Panc1 (cell line): Measurements from ENCODE around the gene PRSS16. TPM values are rescaled to one million over a fixed set of nuclear protein-coding genes. Genes with fewer than 3 reads are reported as not detected.

Experiments
- ATAC-seq: fragments of 200-7000 bp; cut with Tn5 transposase; 2 replicates; pipeline ENCODE4 v1.9.1; 2020; ENCODE audit warnings: mild to moderate bottlenecking, moderate library complexity
- BruUV-seq: library from RNA; stranded (reverse); fragments of 400-500 nt; replicated peaks from 2 replicates; lab custom pipeline; 2021; lab: Mats Ljungman, UMichigan
- CTCF ChIA-PET: fragments of 300-600 bp; sonication (Branson Sonifier 250); formaldehyde crosslinking; loops from one replicate; lab custom pipeline; 2022; ENCODE audit warnings: antibody characterized with exemption; lab: Charles Lee
- POLR2A ChIA-PET: fragments of 300-600 bp; sonication (Branson Sonifier 250); formaldehyde crosslinking; loops from one replicate; lab custom pipeline; 2022; ENCODE audit warnings: antibody characterized with exemption; lab: Charles Lee
- DNase-seq: peaks from one replicate; pipeline ENCODE4 v3.0.0-alpha.2; 2010; ENCODE audit warnings: low read depth, low spot score
- H3K27ac ChIP-seq: 2 replicates; pipeline ENCODE4 v1.5.1; 2011; ENCODE audit warnings: mild to moderate bottlenecking, low read length, inconsistent platforms
- H3K27me3 ChIP-seq: fragments of 200-500 bp; sonication (Bioruptor generic); 2 replicates; pipeline ENCODE4 v1.6.0; 2014; ENCODE audit warnings: low read length, inconsistent platforms; ENCODE audit not compliant: control insufficient read depth, insufficient read depth
- H3K36me3 ChIP-seq: fragments of 200-500 bp; sonication (Bioruptor generic); 2 replicates; pipeline ENCODE4 v1.5.1; 2014; ENCODE audit warnings: inconsistent platforms, mild to moderate bottlenecking, low read length, moderate library complexity; ENCODE audit not compliant: control insufficient read depth, insufficient read depth
- H3K4me1 ChIP-seq: 2 replicates; pipeline ENCODE4 v1.5.1; 2011; ENCODE audit warnings: inconsistent platforms, mild to moderate bottlenecking, low read length, moderate library complexity; ENCODE audit not compliant: control insufficient read depth, insufficient read depth
- H3K4me3 ChIP-seq, 2 experiments: 2 replicates each; pipeline ENCODE4 v1.5.1; 2011 to 2012; ENCODE audit warnings: low read depth in 2 of 2, low read length in 2 of 2, mild to moderate bottlenecking in 2 of 2, inconsistent platforms in 1 of 2, moderate library complexity in 1 of 2
- H3K9me3 ChIP-seq: fragments of 200-500 bp; sonication (Bioruptor generic); 2 replicates; pipeline ENCODE4 v1.5.1; 2014; ENCODE audit warnings: low read depth, mild to moderate bottlenecking, inconsistent platforms, low read length, moderate library complexity; ENCODE audit not compliant: control insufficient read depth, insufficient read depth
- POLR2AphosphoS5 ChIP-seq: IDR thresholded peaks from 2 replicates; pipeline ENCODE4 v1.6.1; 2012; ENCODE audit warnings: mild to moderate bottlenecking, low read depth, low read length, moderate library complexity
- SIN3A ChIP-seq: IDR thresholded peaks from 2 replicates; pipeline ENCODE4 v1.6.1; 2012; ENCODE audit warnings: low read depth, mild to moderate bottlenecking, low read length, moderate library complexity, borderline replicate concordance; ENCODE audit not compliant: insufficient read depth
- TCF7L2 ChIP-seq: IDR thresholded peaks from 2 replicates; pipeline ENCODE4 v1.6.1; 2011; ENCODE audit warnings: mild to moderate bottlenecking, low read depth, low read length, inconsistent platforms
- in situ Hi-C: cut with HindIII; loops from 2 replicates; pipeline ENCODE4 v1.10.0; 2016; ENCODE audit warnings: low sequenced_read_pairs, low pct_unique_long_range_greater_than_20kb
- intact Hi-C: fragments of 100-400 bp; cut with micrococcal nuclease; formaldehyde crosslinking; loops from one replicate; pipeline ENCODE4 v1.10.0; 2022; ENCODE audit not compliant: unreplicated experiment
- total RNA-seq: library from RNA; stranded (reverse); gene quantifications from one replicate; pipeline ENCODE4 v1.2.1, GENCODE V29; 2021; ENCODE audit not compliant: unreplicated experiment
- TF ChIP-seq, protein P1 (sequence below): fragments of 450-650 bp; IDR thresholded peaks from 2 replicates; pipeline ENCODE4 v1.5.1; 2017; ENCODE audit warnings: mild to moderate bottlenecking
- TF ChIP-seq, protein P2 (sequence below), 2 experiments: IDR thresholded peaks; 2 replicates each; pipeline ENCODE4 v1.6.1; 2011 to 2012; ENCODE audit warnings: low read depth in 2 of 2, control low read depth in 1 of 2, low read length in 1 of 2, mild to moderate bottlenecking in 1 of 2, moderate library complexity in 1 of 2; ENCODE audit not compliant: insufficient read depth in 1 of 2

Gene PRSS16
- total RNA-seq, 1 experiment from 2014 or later, result 4.7 TPM

DNA sequence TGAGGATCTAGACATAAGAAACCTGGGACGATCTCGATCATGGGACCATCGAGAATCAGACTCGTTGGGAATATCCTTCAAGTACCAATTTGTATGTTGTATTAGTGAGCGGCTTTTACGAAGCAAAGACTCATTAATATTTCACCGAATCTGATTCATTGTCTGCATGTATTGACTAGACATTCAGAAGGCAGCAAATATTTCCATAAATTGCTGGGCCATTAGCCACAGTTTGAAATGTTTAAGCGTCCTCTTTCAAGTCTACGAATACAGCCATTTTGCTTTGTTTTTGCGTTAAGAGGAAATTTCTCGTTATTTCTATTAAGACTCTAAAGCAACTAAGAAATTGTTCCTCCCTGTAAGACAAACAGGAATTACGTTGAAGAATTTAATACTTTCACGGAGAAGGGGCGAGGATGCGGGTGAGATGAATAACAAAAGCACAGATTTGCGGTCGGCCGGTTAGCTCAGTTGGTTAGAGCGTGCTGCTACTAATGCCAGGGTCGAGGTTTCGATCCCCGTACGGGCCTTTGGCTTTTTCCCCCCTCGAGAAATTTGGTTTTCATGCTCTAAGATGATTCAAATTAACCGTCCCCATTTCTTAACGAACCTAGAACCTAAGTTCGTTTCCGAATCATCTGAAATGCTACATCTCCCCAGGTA lies 46.1 kb downstream of the PRSS16 start:
- no TSS peak for BruUV-seq
- TF ChIP-seq TCF7L2 (no peak), POLR2AphosphoS5 (no peak; the same call in 1 of the 2 replicates), SIN3A (no peak)
- TF ChIP-seq, protein P1, sequence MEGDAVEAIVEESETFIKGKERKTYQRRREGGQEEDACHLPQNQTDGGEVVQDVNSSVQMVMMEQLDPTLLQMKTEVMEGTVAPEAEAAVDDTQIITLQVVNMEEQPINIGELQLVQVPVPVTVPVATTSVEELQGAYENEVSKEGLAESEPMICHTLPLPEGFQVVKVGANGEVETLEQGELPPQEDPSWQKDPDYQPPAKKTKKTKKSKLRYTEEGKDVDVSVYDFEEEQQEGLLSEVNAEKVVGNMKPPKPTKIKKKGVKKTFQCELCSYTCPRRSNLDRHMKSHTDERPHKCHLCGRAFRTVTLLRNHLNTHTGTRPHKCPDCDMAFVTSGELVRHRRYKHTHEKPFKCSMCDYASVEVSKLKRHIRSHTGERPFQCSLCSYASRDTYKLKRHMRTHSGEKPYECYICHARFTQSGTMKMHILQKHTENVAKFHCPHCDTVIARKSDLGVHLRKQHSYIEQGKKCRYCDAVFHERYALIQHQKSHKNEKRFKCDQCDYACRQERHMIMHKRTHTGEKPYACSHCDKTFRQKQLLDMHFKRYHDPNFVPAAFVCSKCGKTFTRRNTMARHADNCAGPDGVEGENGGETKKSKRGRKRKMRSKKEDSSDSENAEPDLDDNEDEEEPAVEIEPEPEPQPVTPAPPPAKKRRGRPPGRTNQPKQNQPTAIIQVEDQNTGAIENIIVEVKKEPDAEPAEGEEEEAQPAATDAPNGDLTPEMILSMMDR, result no peak
- TF ChIP-seq, protein P2, sequence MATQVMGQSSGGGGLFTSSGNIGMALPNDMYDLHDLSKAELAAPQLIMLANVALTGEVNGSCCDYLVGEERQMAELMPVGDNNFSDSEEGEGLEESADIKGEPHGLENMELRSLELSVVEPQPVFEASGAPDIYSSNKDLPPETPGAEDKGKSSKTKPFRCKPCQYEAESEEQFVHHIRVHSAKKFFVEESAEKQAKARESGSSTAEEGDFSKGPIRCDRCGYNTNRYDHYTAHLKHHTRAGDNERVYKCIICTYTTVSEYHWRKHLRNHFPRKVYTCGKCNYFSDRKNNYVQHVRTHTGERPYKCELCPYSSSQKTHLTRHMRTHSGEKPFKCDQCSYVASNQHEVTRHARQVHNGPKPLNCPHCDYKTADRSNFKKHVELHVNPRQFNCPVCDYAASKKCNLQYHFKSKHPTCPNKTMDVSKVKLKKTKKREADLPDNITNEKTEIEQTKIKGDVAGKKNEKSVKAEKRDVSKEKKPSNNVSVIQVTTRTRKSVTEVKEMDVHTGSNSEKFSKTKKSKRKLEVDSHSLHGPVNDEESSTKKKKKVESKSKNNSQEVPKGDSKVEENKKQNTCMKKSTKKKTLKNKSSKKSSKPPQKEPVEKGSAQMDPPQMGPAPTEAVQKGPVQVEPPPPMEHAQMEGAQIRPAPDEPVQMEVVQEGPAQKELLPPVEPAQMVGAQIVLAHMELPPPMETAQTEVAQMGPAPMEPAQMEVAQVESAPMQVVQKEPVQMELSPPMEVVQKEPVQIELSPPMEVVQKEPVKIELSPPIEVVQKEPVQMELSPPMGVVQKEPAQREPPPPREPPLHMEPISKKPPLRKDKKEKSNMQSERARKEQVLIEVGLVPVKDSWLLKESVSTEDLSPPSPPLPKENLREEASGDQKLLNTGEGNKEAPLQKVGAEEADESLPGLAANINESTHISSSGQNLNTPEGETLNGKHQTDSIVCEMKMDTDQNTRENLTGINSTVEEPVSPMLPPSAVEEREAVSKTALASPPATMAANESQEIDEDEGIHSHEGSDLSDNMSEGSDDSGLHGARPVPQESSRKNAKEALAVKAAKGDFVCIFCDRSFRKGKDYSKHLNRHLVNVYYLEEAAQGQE (IDR thresholded peaks at IDR 0.05; ENCODE audit: insufficient read depth in 1 of 2, low read depth in 2 of 2, low read length in 1 of 2), result no peak
- ATAC-seq, result peak; percentile 57

DNA sequence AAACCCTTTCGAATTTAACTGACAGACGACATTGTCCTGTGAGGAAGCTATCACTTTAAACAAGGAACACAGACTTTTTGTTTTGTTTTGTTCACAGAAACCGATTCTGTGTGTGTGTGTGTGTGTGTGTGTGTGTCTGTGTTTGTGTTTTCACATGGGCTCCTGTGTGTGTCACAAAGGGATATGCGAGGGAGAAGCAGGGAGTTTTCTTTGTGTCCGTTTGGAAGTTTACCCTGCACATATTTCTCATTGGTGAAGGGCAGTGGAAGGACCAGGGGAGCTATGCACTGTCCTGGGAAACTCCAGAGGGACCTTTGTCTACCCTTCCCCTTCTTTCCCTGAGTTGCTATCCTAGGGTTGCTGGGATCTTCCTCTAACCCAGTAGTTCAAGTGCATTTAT lies 46.9 kb downstream of the PRSS16 start:
- BruUV-seq, result no TSS peak
- peak overlapping the region; percentile 83 to 97 for H3K4me3 ChIP-seq
- in situ Hi-C loops (no loop called here), intact Hi-C loops (loop anchor here (2.0 kb wide), 1 partner anchor 64 kb away; no protein-coding TSS in a partner anchor)
- peaks cover 36% of the 10 kb centered on the region for H3K4me1 ChIP-seq
- POLR2A ChIA-PET, result interaction anchor here (0.5 kb wide), 1 partner anchor 129 kb away, joined by 3 read pairs; no protein-coding TSS in a partner anchor
- H3K27me3 ChIP-seq, result no peaks in the 10 kb centered on the region
- no peaks in the 10 kb centered on the region for H3K36me3 ChIP-seq
- peak; percentile 3; the same call in 1 of the 2 replicates for ATAC-seq
- TF ChIP-seq, protein P2 (IDR thresholded peaks at IDR 0.05; ENCODE audit: insufficient read depth in 1 of 2, low read depth in 2 of 2, low read length in 1 of 2), result no peak
- TF ChIP-seq, protein P1, result no peak
- TF ChIP-seq POLR2AphosphoS5 (no peak), TCF7L2 (no peak), SIN3A (no peak)
- H3K27ac ChIP-seq, result peak overlapping the region; percentile 77
- no peak for DNase-seq
- CTCF ChIA-PET, result interaction anchor here (0.6 to 1.2 kb wide), 2 partner anchors 9 to 117 kb away, joined by 3 to 12 read pairs; no protein-coding TSS in a partner anchor
- H3K9me3 ChIP-seq, result no peaks in the 10 kb centered on the region

More for the DNA sequence above, 46.1 kb downstream of the PRSS16 start:
- in situ Hi-C loops, result no loop called here
- DNase-seq, result peak; percentile 89
- H3K4me1 ChIP-seq, result peaks cover 36% of the 10 kb centered on the region
- POLR2A ChIA-PET, result no interaction called here
- H3K36me3 ChIP-seq, result no peaks in the 10 kb centered on the region
- peak overlapping the region; percentile 77 for H3K27ac ChIP-seq
- peak overlapping the region; percentile 83 to 97 for H3K4me3 ChIP-seq
- CTCF ChIA-PET, result no interaction called here
- H3K9me3 ChIP-seq, result no peaks in the 10 kb centered on the region
- intact Hi-C loops, result loop anchor here (2.0 kb wide), 1 partner anchor 63 kb away; no protein-coding TSS in a partner anchor
- H3K27me3 ChIP-seq, result no peaks in the 10 kb centered on the region
